ENCODE results near the gene CRADD. TPM values are rescaled to one million over a fixed set of nuclear protein-coding genes. Genes with fewer than 3 reads are reported as not detected.
"Not testable (repeated sequence)": the region's sequence is repeated elsewhere in the genome, so short reads cannot be mapped to it uniquely, and the experiment has no call there.

CRADD gene
- total and polyA plus RNA-seq, 10 of the 15 experiments (the other 5 are each of a cell fraction or from before 2014, with no cell fraction given): 7.6 to 15.5 (median 11.7) TPM

GRCh38 chr12:93929081-93929480 is 251.9 kb downstream of the CRADD start:
- H3K36me3 ChIP-seq (ENCODE audit: control insufficient read depth in 2 of 2, insufficient read depth in 2 of 2, low read length in 1 of 2); ATAC-seq; SMC1A ChIA-PET (ENCODE audit: uncharacterized antibody, unreplicated experiment); H3K9me3 ChIP-seq (replicated peaks; ENCODE audit: control insufficient read depth, insufficient read depth, low read length); RAD21 ChIA-PET (ENCODE audit: unreplicated experiment); FAIRE-seq; H3K4me1 ChIP-seq (ENCODE audit: control insufficient read depth, insufficient read depth, low read length); intact Hi-C loops (cut with micrococcal nuclease; ENCODE audit: unreplicated experiment); in situ Hi-C loops (cut with MboI); H3K27ac ChIP-seq (ENCODE audit: control insufficient read depth, insufficient read depth); H2AFZ ChIP-seq (ENCODE audit: control insufficient read depth, low read depth, low read length); H3K79me2 ChIP-seq (ENCODE audit: control insufficient read depth, insufficient read depth, low read length); H3K4me2 ChIP-seq (ENCODE audit: control insufficient read depth, insufficient read depth); H3K9ac ChIP-seq (ENCODE audit: control insufficient read depth, insufficient read depth, low read length); H3K4me3 ChIP-seq; POLR2A ChIA-PET; DNase-seq (ENCODE audit: low read depth, low spot score); H4K20me1 ChIP-seq (ENCODE audit: control insufficient read depth, insufficient read depth); H3K27me3 ChIP-seq (replicated peaks in 1 of 2; ENCODE audit: control insufficient read depth in 2 of 2, insufficient read depth in 2 of 2, low read length in 1 of 2); BruUV-seq (replicated peaks); CTCF ChIA-PET: not testable (repeated sequence)
- 23% methylated on average over 4 of the region's 4 CpGs for WGBS (ENCODE audit: insufficient coverage, insufficient replicate concordance, low lambda C conversion rate, missing lambda C conversion rate)

- in situ Hi-C loops (cut with MboI): no loop called here
- ChIA-PET POLR2A (no interaction called here), SMC1A (ENCODE audit: uncharacterized antibody, unreplicated experiment) (no interaction called here), RAD21 (ENCODE audit: unreplicated experiment) (no interaction called here), CTCF (no interaction called here)
- H3K4me3 ChIP-seq: no peak overlapping the region
- H3K27ac ChIP-seq (ENCODE audit: control insufficient read depth, insufficient read depth): no peak overlapping the region
- no peak for FAIRE-seq
- peaks cover 2% of the 10 kb centered on the region; the same call in 1 of the 3 replicates for H3K9me3 ChIP-seq (replicated peaks; ENCODE audit: control insufficient read depth, insufficient read depth, low read length)
- no peaks in the 10 kb centered on the region for H3K27me3 ChIP-seq (replicated peaks in 1 of 2; ENCODE audit: control insufficient read depth in 2 of 2, insufficient read depth in 2 of 2, low read length in 1 of 2)
- BruUV-seq (replicated peaks): no TSS peak
- ATAC-seq: no peak
- intact Hi-C loops (cut with micrococcal nuclease; ENCODE audit: unreplicated experiment): no loop called here
- no peaks in the 10 kb centered on the region for H3K36me3 ChIP-seq (ENCODE audit: control insufficient read depth in 2 of 2, insufficient read depth in 2 of 2, low read length in 1 of 2)
- H3K79me2 ChIP-seq (ENCODE audit: control insufficient read depth, insufficient read depth, low read length): no peaks in the 10 kb centered on the region
- 43% methylated on average over 7 of the region's 7 CpGs for WGBS (ENCODE audit: insufficient coverage, insufficient replicate concordance, low lambda C conversion rate, missing lambda C conversion rate)
- no peak overlapping the region for H3K4me2 ChIP-seq (ENCODE audit: control insufficient read depth, insufficient read depth)
- no peaks in the 10 kb centered on the region for H3K4me1 ChIP-seq (ENCODE audit: control insufficient read depth, insufficient read depth, low read length)
- TF ChIP-seq ZNF274 (IDR thresholded peaks at IDR 0.05; ENCODE audit: insufficient read depth, insufficient read length) (no peak), SP1 (IDR thresholded peaks at IDR 0.05; ENCODE audit: low read depth, low read length) (no peak), RFX5 (IDR thresholded peaks at IDR 0.05; ENCODE audit: low read depth, low read length) (no peak), CBFB (IDR thresholded peaks at IDR 0.05; ENCODE audit: low read depth) (no peak), FOS (IDR thresholded peaks at IDR 0.05; ENCODE audit: borderline replicate concordance, extremely low read depth, insufficient read length) (no peak), TARDBP (IDR thresholded peaks at IDR 0.05; ENCODE audit: borderline replicate concordance) (no peak), WRNIP1 (IDR thresholded peaks at IDR 0.05; ENCODE audit: borderline replicate concordance, low read depth, low read length) (no peak), STAT1 (conservative IDR thresholded peaks at IDR 0.05) (no peak), SMARCA5 (IDR thresholded peaks at IDR 0.05) (no peak), SKIL (IDR thresholded peaks at IDR 0.05; ENCODE audit: low read depth, poor library complexity, severe bottlenecking) (no peak)
- no peak for DNase-seq (ENCODE audit: low read depth, low spot score)
- no peaks in the 10 kb centered on the region for H4K20me1 ChIP-seq (ENCODE audit: control insufficient read depth, insufficient read depth)
- H3K9ac ChIP-seq (ENCODE audit: control insufficient read depth, insufficient read depth, low read length): no peak overlapping the region
- H2AFZ ChIP-seq (ENCODE audit: control insufficient read depth, low read depth, low read length): no peak overlapping the region
These were observed 260.6 kb downstream of the CRADD start for GRCh38 chr12:93937812-93938211.

Data from GM12878 (cell line).